ENCODE results near the gene GJA4. TPM values are rescaled to one million over a fixed set of nuclear protein-coding genes. Genes with fewer than 3 reads are reported as not detected.
"Not testable (repeated sequence)": the region's sequence is repeated elsewhere in the genome, so short reads cannot be mapped to it uniquely, and the experiment has no call there.

Gene GJA4
- total RNA-seq, 1 donor from 2014 or later, result 11.6 TPM

DNA sequence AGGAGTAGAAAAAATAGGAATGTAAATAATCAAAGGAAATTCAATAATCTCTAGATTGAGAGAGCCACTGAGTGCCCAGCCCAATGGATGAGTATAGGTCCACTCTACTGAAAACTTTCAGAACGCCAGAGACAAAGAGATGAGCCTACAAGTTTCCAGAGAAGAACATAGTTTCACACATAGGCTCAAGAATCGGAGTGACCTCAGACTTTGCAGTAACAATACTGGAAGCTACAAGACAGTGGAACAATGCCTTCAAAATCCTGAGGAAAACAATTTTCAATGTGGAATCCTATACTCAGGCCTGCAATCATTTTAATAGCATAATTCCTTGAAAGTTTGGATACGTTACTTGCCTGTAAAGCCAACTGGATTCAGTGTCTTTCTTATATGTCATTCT lies 11.0 kb downstream of the GJA4 start:
- Mint-ChIP-seq H3K9me3 (ENCODE audit: low read depth) (peaks cover 7% of the 10 kb centered on the region), H3K27ac (ENCODE audit: unreplicated experiment) (no peak overlapping the region), H3K36me3 (ENCODE audit: low read depth) (peaks cover 6% of the 10 kb centered on the region), H3K4me3 (ENCODE audit: unreplicated experiment) (no peak overlapping the region), H3K4me1 (ENCODE audit: low read depth) (peaks cover 17% of the 10 kb centered on the region), H3K27me3 (ENCODE audit: low read depth) (no peaks in the 10 kb centered on the region)
- DNase-seq (ENCODE audit: low spot score), result no peak
- TF ChIP-seq, protein P1, sequence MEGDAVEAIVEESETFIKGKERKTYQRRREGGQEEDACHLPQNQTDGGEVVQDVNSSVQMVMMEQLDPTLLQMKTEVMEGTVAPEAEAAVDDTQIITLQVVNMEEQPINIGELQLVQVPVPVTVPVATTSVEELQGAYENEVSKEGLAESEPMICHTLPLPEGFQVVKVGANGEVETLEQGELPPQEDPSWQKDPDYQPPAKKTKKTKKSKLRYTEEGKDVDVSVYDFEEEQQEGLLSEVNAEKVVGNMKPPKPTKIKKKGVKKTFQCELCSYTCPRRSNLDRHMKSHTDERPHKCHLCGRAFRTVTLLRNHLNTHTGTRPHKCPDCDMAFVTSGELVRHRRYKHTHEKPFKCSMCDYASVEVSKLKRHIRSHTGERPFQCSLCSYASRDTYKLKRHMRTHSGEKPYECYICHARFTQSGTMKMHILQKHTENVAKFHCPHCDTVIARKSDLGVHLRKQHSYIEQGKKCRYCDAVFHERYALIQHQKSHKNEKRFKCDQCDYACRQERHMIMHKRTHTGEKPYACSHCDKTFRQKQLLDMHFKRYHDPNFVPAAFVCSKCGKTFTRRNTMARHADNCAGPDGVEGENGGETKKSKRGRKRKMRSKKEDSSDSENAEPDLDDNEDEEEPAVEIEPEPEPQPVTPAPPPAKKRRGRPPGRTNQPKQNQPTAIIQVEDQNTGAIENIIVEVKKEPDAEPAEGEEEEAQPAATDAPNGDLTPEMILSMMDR (IDR thresholded peaks at IDR 0.05), result no peak

DNA sequence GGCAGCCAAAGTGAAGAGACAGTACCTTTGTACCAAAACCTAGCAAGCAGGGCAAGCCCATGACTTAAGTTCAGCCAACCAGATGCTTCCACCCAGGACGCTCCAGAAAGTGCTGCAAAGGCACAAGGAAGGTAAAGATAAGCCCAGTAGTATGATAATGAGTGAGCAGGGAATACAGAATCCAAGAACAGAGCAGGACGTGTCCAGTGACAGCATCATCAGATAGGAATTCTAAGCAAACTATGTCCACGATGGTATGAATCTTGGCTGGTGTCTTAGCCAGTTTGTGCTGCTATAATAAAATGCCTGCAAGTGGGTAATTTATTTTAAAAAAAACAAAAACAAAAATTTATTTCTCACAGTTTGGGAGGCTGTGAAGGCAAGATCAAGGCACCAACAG lies 13.6 kb downstream of the GJA4 start:
- H3K27ac Mint-ChIP-seq (ENCODE audit: unreplicated experiment), result peak overlapping the region; percentile 1
- TF ChIP-seq, protein P1 (IDR thresholded peaks at IDR 0.05), result no peak
- peaks cover 14% of the 10 kb centered on the region for H3K4me1 Mint-ChIP-seq (ENCODE audit: low read depth)
- H3K9me3 Mint-ChIP-seq (ENCODE audit: low read depth), result peaks cover 11% of the 10 kb centered on the region
- no peak overlapping the region for H3K4me3 Mint-ChIP-seq (ENCODE audit: unreplicated experiment)
- no peak for DNase-seq (ENCODE audit: low spot score)
- H3K36me3 Mint-ChIP-seq (ENCODE audit: low read depth), result peaks cover 6% of the 10 kb centered on the region
- no peaks in the 10 kb centered on the region for H3K27me3 Mint-ChIP-seq (ENCODE audit: low read depth)

DNA sequence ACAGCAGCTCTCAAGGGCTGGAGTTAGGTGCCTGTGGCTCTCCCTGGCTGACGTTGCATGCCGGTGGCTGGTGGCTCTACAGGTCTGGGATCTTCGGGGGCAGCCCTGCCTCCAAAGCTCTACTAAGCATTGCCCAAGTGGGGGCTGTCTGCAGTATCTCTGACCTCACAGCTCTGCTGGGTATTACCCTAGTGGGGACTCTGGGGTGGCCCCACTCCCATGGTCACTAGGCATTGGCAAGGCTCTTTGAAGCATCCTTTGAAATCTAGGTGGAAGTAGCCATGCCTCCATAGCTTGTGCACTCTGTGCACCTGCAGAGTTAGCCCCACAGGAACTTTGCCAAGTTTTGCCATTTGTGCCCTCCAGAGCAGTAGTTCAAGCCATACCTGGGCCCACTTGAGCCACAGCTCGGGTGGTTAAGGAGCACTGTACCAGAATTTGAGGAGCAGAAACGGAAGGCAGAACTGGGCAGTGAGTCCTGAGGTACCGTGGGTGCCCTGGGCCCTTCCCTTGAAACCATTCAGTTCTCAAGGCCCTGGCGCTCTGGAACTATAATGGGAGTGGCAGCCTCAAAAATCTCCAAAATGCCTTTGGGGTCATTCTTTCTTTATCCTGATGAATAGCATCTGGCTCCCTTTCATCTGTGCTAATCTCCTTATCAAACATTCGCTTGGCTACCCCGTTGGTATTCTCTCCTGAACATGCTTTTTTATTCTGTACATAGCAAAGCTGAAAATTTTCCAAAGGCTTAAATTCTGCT lies 15.4 kb downstream of the GJA4 start:
- TF ChIP-seq, protein P1 (IDR thresholded peaks at IDR 0.05), result no peak
- Mint-ChIP-seq H3K4me1 (ENCODE audit: low read depth) (peaks cover 14% of the 10 kb centered on the region), H3K4me3 (ENCODE audit: unreplicated experiment) (no peak overlapping the region), H3K27me3 (ENCODE audit: low read depth) (no peaks in the 10 kb centered on the region), H3K27ac (ENCODE audit: unreplicated experiment) (no peak overlapping the region), H3K9me3 (ENCODE audit: low read depth) (peaks cover 11% of the 10 kb centered on the region), H3K36me3 (ENCODE audit: low read depth) (peaks cover 6% of the 10 kb centered on the region)
- DNase-seq (ENCODE audit: low spot score), result no peak

DNA sequence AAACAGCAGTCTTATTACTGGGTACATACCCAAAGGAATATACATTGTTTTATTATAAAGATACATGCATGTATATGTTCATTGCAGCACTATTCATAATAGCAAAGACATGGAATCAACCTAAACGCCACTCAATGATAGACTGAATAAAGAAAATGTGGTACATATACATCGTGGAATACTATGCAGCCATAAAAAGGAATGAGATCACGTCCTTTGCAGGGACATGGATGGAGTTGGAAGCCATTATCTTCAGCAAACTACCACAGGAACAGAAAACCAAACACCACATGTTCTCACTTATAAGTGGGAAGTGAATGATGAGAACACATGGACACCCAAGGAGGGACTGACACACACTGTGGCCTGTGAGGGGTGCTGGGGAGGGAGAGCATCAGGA lies 18.0 kb downstream of the GJA4 start:
- H3K27me3 Mint-ChIP-seq (ENCODE audit: low read depth); H3K27ac Mint-ChIP-seq (ENCODE audit: unreplicated experiment); H3K36me3 Mint-ChIP-seq (ENCODE audit: low read depth); H3K9me3 Mint-ChIP-seq (ENCODE audit: low read depth); DNase-seq (ENCODE audit: low spot score); H3K4me3 Mint-ChIP-seq (ENCODE audit: unreplicated experiment): not testable (repeated sequence)
- peaks cover 35% of the 10 kb centered on the region for H3K4me1 Mint-ChIP-seq (ENCODE audit: low read depth)

DNA sequence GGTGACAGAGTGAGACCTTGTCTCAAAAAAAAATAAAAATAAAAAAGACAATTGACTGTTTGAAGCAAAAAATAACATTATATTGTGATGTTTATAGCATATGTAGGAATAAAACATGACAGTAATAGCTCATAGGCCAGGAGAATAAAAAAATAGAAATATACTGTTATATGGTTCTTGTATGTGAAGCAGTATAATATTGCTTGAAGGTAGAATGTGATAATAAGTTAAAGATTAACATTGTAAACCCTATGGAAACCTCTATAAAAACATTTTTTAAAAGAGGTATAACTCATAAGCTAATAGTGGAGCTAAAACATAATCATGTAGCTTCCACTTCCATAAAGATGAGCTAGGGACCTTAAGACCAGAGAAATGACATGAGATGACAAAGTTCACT lies 23.5 kb downstream of the GJA4 start:
- DNase-seq (ENCODE audit: low spot score), result no peak
- TF ChIP-seq, protein P1 (IDR thresholded peaks at IDR 0.05), result no peak
- H3K4me1 Mint-ChIP-seq (ENCODE audit: low read depth), result peaks cover 31% of the 10 kb centered on the region
- H3K36me3 Mint-ChIP-seq (ENCODE audit: low read depth), result peaks cover 5% of the 10 kb centered on the region
- peaks cover 4% of the 10 kb centered on the region for H3K9me3 Mint-ChIP-seq (ENCODE audit: low read depth)
- no peak overlapping the region for H3K4me3 Mint-ChIP-seq (ENCODE audit: unreplicated experiment)
- H3K27ac Mint-ChIP-seq (ENCODE audit: unreplicated experiment), result no peak overlapping the region
- H3K27me3 Mint-ChIP-seq (ENCODE audit: low read depth), result no peaks in the 10 kb centered on the region

DNA sequence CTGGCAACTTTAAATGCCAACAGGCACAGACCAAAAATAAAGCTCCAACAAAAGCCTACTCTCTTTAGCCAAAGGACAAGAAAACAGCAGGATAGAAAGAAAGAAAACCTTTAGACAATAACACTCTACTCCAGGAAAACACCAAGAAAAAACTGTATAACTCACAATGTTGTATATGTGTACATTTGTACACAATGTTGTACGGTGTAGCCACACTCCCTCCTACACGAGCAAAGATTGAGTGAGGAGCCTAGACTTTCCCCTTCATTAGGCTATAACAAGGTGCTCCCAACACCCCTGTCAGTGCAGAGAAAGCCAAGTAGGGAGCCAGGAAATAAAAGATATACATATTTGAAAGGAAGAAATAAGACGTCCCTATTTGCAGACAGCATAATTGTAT lies 24.0 kb downstream of the GJA4 start:
- TF ChIP-seq, protein P1 (IDR thresholded peaks at IDR 0.05), result no peak
- peaks cover 5% of the 10 kb centered on the region for H3K36me3 Mint-ChIP-seq (ENCODE audit: low read depth)
- no peak overlapping the region for H3K27ac Mint-ChIP-seq (ENCODE audit: unreplicated experiment)
- H3K4me1 Mint-ChIP-seq (ENCODE audit: low read depth), result peaks cover 34% of the 10 kb centered on the region
- H3K4me3 Mint-ChIP-seq (ENCODE audit: unreplicated experiment), result no peak overlapping the region
- no peak for DNase-seq (ENCODE audit: low spot score)
- peaks cover 6% of the 10 kb centered on the region for H3K9me3 Mint-ChIP-seq (ENCODE audit: low read depth)
- no peaks in the 10 kb centered on the region for H3K27me3 Mint-ChIP-seq (ENCODE audit: low read depth)

DNA sequence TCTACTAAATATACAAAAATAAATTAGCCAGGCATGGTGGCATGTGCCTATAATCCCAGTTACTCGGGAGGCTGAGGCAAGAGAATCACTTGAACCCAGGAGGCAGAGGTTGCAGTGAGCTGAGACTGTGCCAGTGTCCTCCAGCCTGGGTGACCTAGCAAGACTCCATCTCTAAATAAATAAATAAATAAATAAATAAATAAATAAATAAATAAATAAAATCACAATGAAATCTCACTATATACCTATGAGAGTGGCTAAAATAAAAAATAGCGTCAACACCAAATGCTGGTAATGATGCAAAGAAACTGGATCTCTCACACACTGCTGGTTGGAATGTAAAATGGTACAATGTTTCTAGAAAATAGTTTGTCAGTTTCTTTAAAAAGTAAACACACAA lies 26.1 kb downstream of the GJA4 start:
- not testable (repeated sequence) for H3K27ac Mint-ChIP-seq (ENCODE audit: unreplicated experiment); H3K27me3 Mint-ChIP-seq (ENCODE audit: low read depth); H3K4me3 Mint-ChIP-seq (ENCODE audit: unreplicated experiment); H3K9me3 Mint-ChIP-seq (ENCODE audit: low read depth); H3K36me3 Mint-ChIP-seq (ENCODE audit: low read depth); DNase-seq (ENCODE audit: low spot score)
- peaks cover 36% of the 10 kb centered on the region for H3K4me1 Mint-ChIP-seq (ENCODE audit: low read depth)
